DOHH2 (cell line): Measurements from ENCODE around the gene ZBTB45.

Experiments used
- H3F3A ChIP-seq: fragments of 200-600 bp; sonication (generic), shearing (Covaris generic); 2 replicates; pipeline ENCODE4 v1.6.0; 2016; ENCODE audit warnings: antibody characterized with exemption, mild to moderate bottlenecking; ENCODE audit not compliant: control insufficient read depth, insufficient read depth
- H3K27ac ChIP-seq: fragments of 200-600 bp; sonication (generic); 2 replicates; pipeline ENCODE4 v1.5.1; 2014; ENCODE audit warnings: low read depth, mild to moderate bottlenecking, low read length, moderate library complexity
- H3K27me3 ChIP-seq: fragments of 200-600 bp; sonication (generic); 2 replicates; pipeline ENCODE4 v1.6.1; 2014; ENCODE audit warnings: mild to moderate bottlenecking, low read length, mixed read lengths; ENCODE audit not compliant: control insufficient read depth
- H3K36me3 ChIP-seq: fragments of 200-600 bp; sonication (generic); 2 replicates; pipeline ENCODE4 v1.6.1; 2014; ENCODE audit warnings: mild to moderate bottlenecking, low read length, moderate library complexity, mixed read lengths; ENCODE audit not compliant: control insufficient read depth
- H3K4me1 ChIP-seq: fragments of 200-600 bp; sonication (generic); 2 replicates; pipeline ENCODE4 v1.6.1; 2014; ENCODE audit warnings: mild to moderate bottlenecking, low read length, mixed read lengths; ENCODE audit not compliant: control insufficient read depth
- H3K4me2 ChIP-seq: fragments of 200-600 bp; sonication (generic); 2 replicates; pipeline ENCODE4 v1.6.0; 2014; ENCODE audit warnings: mild to moderate bottlenecking, low read length, moderate library complexity
- H3K4me3 ChIP-seq: fragments of 200-600 bp; sonication (generic); 2 replicates; pipeline ENCODE4 v1.5.1; 2014; ENCODE audit warnings: mild to moderate bottlenecking, low read length, mixed read lengths
- H3K79me2 ChIP-seq: fragments of 200-600 bp; sonication (generic); 2 replicates; pipeline ENCODE4 v1.6.1; 2014; ENCODE audit warnings: mild to moderate bottlenecking, low read length, mixed read lengths; ENCODE audit not compliant: control insufficient read depth
- H3K9me2 ChIP-seq: fragments of 200-600 bp; sonication (generic); replicated peaks from 2 replicates; pipeline ENCODE4 v1.6.1; 2014; ENCODE audit warnings: mild to moderate bottlenecking, low read length, mixed read lengths; ENCODE audit not compliant: control insufficient read depth
- H3K9me3 ChIP-seq: fragments of 200-600 bp; sonication (generic); 2 replicates; pipeline ENCODE4 v1.6.1; 2014; ENCODE audit warnings: antibody characterized with exemption, low read length, mixed read lengths; ENCODE audit not compliant: control insufficient read depth, insufficient read depth
- H4K20me1 ChIP-seq: fragments of 200-600 bp; sonication (generic); 2 replicates; pipeline ENCODE4 v1.6.0; 2014; ENCODE audit warnings: low read depth, mild to moderate bottlenecking, antibody characterized with exemption, low read length, moderate library complexity; ENCODE audit not compliant: control insufficient read depth, insufficient read depth
- CTCF ChIP-seq: fragments of 200-600 bp; sonication (generic); IDR thresholded peaks from one replicate; pipeline ENCODE4 v1.5.1; 2014; ENCODE audit warnings: antibody characterized with exemption, mild to moderate bottlenecking, low read depth, low read length; ENCODE audit not compliant: poor library complexity, severe bottlenecking
- EZH2phosphoT487 ChIP-seq: fragments of 200-600 bp; sonication (generic); IDR thresholded peaks from 2 replicates; pipeline ENCODE4 v1.6.1; 2017; ENCODE audit warnings: borderline replicate concordance, mild to moderate bottlenecking, antibody characterized with exemption, low read length, moderate library complexity, mixed read lengths

The ZBTB45 gene

GRCh38 chr19:58479736-58480480 lies 39.7 kb downstream of the ZBTB45 start:
- Histone ChIP-seq H4K20me1 (no peaks in the 10 kb centered on the region; the same call in 1 of the 2 replicates), H3K36me3 (no peaks in the 10 kb centered on the region), H3K9me3 (no peaks in the 10 kb centered on the region), H3K27ac (no peak overlapping the region), H3K27me3 (no peaks in the 10 kb centered on the region), H3F3A (peaks cover 6% of the 10 kb centered on the region; the same call in 1 of the 2 replicates), H3K79me2 (no peaks in the 10 kb centered on the region), H3K9me2 (no peaks in the 10 kb centered on the region), H3K4me2 (no peak overlapping the region), H3K4me1 (peaks cover 17% of the 10 kb centered on the region), H3K4me3 (no peak overlapping the region)
- TF ChIP-seq CTCF (no peak), EZH2phosphoT487 (no peak)

GRCh38 chr19:58479303-58479702 lies 40.3 kb downstream of the ZBTB45 start:
- H3F3A ChIP-seq: peaks cover 12% of the 10 kb centered on the region
- no peaks in the 10 kb centered on the region for H3K9me3 ChIP-seq
- H3K79me2 ChIP-seq: no peaks in the 10 kb centered on the region
- peaks cover 22% of the 10 kb centered on the region for H3K4me1 ChIP-seq
- no peak overlapping the region for H3K4me2 ChIP-seq
- TF ChIP-seq CTCF (no peak), EZH2phosphoT487 (no peak)
- H3K36me3 ChIP-seq: no peaks in the 10 kb centered on the region
- H3K27me3 ChIP-seq: no peaks in the 10 kb centered on the region
- no peak overlapping the region for H3K27ac ChIP-seq
- no peak overlapping the region for H3K4me3 ChIP-seq
- no peaks in the 10 kb centered on the region for H3K9me2 ChIP-seq
- no peaks in the 10 kb centered on the region; the same call in 1 of the 2 replicates for H4K20me1 ChIP-seq

DNA sequence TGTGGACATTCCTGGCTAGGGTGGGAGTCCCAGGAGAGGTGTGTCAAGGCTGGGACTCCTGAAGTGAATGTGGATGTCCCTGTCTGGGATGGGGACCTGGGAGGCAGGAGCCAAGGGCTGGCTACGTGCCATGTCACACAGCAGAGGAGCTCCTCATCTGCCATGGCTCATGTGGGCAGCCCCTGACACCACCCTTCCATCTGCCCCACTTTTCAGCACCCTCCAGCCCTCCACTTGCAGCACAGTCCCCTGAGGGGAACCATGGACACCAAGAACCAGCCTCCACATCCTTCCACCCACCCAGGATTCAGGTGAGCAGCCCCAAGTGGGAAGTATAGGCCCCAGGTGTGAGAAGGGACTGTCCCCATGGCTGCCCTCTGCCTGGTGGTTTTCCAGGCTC lies 41.7 kb downstream of the ZBTB45 start:
- TF ChIP-seq CTCF (no peak), EZH2phosphoT487 (no peak)
- Histone ChIP-seq H3K79me2 (no peaks in the 10 kb centered on the region), H4K20me1 (no peaks in the 10 kb centered on the region; the same call in 1 of the 2 replicates), H3K9me3 (no peaks in the 10 kb centered on the region), H3K27ac (no peak overlapping the region), H3K27me3 (no peaks in the 10 kb centered on the region), H3F3A (peaks cover 12% of the 10 kb centered on the region), H3K36me3 (peaks cover 8% of the 10 kb centered on the region), H3K4me2 (no peak overlapping the region), H3K9me2 (no peaks in the 10 kb centered on the region), H3K4me3 (no peak overlapping the region), H3K4me1 (peaks cover 22% of the 10 kb centered on the region)
